Esophagus mucosa (tissue), 1 donor: ENCODE measurements around the gene NXPE3. TPM values are rescaled to one million over a fixed set of nuclear protein-coding genes. Genes with fewer than 3 reads are reported as not detected.

Source experiments
- ATAC-seq: fragments of 200-7000 bp; cut with Tn5 transposase; one replicate; pipeline ENCODE4 v1.9.1; 2020
- total RNA-seq: library from RNA; stranded (reverse); gene quantifications from one replicate; pipeline ENCODE4 v1.2.4, GENCODE V29; 2023
- donor health status: DM: yes; HTN: yes; CAD: no.

NXPE3 gene
- total RNA-seq, 1 donor from 2014 or later = 1.8 TPM

DNA sequence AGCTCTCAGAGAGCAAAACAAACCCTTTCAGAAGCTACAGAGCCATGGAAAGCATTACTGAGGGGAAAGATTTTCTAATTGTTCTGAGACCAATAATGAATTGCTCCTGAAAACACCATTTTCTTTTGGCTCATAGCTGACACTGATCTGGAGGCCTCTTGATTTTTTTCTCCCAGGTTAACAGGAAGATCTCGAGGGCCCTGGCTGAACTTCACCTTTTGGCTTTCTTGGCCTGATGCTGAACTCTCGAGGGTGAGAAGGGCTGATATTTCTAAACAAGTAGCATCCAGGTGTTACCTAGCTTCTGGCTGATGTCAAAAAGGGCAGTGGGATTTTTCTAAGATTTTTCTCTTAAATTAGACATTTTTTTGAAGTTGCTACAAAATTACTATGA is 50.4 kb downstream of the NXPE3 start:
- no peak for ATAC-seq

DNA sequence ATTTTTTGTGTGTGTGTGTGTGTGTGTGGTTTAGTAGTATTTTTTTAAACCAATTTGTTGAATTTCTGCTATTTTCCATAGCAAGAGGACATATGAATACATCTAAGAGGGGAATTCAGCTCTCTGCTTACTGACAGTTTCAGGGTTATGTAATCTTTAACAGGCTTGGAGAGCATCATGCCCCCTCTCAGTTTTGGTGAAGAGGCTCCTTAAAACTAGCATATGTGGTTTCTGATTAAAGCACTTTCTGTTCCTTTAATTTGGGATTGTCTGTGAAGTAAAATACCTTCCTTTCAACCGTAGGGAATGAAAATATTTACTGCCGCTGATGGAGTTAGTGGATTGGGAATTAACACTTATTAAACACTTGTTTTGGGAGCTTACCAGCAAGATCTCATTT is 50.9 kb downstream of the NXPE3 start:
- no peak for ATAC-seq

- ATAC-seq = no peak
These were observed 54.5 kb downstream of the NXPE3 start for GRCh38 chr3:101833446-101833974.

DNA sequence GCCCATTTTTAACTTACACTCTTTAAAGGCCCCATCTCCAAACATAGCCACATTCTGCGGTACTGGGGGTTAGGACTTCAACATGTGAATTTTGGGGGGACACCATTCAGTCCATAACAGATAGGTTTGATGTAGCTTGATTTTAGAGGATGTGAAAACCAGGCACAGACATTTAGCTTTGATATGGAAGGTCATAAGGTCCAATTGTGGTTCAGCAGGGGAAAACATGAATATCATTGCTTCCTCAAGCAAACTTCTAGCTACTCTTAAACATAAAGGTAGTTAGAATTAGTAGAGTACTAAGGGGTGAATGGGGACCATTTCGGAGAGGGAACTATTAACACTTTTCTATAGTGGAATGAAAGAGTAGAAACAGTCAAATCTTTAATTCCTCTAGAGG is 56.7 kb downstream of the NXPE3 start:
- no peak for ATAC-seq

GRCh38 chr3:101836160-101836559 is 57.1 kb downstream of the NXPE3 start:
- no peak for ATAC-seq

GRCh38 chr3:101836652-101837598 is 57.9 kb downstream of the NXPE3 start:
- ATAC-seq = peak; percentile 42

DNA sequence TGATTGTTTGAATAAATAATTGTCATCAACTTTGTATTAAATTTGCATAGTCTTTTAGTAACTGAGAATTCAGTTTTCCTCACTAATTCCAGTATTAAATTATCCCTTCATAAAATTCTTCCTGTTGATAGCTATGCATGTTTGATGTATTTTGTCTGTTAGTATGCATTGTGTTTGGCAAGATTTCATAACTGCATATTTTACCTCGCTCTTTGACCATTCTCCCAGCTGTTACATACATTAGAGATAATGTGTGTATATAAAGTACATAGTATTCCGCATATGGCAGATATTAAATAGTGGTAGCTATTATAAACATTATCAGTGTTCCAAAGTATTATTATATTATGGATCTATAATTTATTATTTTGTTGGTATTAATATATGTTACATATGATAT is 59.7 kb downstream of the NXPE3 start:
- no peak for ATAC-seq

DNA sequence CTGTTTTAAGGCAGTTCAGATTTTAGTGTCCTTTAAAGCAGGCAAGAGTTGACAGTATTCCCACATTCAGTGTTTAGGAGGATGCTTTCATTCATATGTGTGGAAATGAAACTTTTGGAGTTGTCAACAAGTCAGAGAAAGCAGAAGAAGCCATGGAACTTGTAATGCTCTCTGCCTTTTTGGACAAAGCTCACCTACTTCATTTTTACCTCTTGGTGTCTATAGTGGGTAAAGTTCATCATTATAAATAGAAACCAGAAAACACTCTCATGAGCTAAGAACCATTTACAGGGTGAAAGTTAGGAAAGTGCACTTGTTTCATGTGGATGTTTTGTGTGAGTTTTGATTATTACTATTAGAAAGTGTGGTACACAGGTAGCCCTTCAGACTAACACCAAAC is 61.1 kb downstream of the NXPE3 start:
- ATAC-seq = no peak

GRCh38 chr3:101842245-101842934 is 63.4 kb downstream of the NXPE3 start:
- no peak for ATAC-seq

GRCh38 chr3:101842935-101843330 is 63.9 kb downstream of the NXPE3 start:
- no peak for ATAC-seq

GRCh38 chr3:101845425-101845824 is 66.4 kb downstream of the NXPE3 start:
- ATAC-seq = no peak

- ATAC-seq = peak; percentile 21
These were observed 67.7 kb downstream of the NXPE3 start for GRCh38 chr3:101846709-101847108.

DNA sequence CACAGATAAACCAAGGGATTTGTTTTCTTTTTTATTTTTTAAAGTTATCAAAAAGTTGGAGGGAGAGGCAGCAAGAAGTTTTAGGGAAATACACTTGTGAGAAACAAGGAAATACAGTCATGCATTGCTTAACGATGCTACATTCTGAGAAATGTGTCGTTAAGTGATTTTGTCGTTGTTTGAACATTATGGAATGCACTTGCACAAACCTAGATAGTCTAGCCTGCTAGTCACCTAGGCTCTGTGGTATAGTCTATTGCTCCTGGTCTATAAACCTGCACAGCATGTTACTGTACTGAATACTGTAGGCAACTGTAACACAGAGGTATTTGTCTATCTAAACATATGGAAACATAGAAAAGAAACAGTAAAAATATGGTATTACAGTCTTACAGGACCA is 68.3 kb downstream of the NXPE3 start:
- no peak for ATAC-seq

GRCh38 chr3:101848326-101848725 is 69.3 kb downstream of the NXPE3 start:
- no peak for ATAC-seq

DNA sequence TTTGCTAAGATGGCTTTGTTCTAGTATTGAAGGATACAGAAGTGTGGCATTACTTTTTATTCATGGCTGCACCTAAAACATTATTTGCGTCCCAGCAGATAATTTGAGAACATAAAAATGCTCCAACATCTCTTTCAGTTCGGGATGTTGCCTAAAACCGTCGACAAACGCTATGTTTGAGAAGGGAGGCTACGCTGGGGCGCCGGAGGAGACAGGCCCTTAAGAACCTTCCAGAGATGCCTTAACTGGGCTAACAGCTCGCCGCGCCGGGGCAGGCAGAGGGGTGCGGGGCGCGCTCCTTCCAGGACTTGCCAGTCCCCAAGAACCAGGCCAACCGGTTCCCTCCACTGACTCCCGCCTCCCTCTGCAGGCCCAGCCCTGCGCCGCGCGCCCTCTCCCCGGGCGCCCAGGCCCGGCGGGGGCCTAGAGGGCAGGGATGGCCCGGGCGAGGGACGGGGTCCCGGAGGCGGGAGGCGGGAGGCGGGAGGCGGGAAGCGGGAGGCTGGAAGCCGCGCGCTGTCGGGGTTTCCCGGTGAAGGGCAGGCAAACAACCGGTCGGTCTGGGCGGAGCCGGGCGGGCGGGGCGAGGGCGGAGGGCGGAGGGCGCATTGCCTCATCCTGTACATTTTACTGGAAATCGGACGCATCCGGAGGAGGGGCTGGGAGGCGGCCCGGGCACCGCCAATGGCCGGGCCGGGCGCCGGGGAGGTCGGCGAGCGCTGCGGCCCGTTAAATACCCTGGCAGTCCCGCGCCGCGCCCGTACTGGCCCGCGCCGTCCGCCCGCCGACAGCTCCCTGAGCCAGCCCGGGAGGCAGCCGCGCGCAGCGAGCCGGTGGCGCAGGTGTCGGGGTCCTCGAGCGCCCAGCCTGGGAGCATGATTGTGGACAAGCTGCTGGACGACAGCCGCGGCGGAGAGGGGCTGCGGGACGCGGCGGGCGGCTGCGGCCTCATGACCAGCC is 70.0 kb downstream of the NXPE3 start, which contains the start of gene NFKBIZ:
TSS of gene NFKBIZ (plus strand) at position 761 of the 960 bp plus-strand sequence. CDS start at position 876, 115 bp downstream.
- peak; percentile 93 for ATAC-seq

DNA sequence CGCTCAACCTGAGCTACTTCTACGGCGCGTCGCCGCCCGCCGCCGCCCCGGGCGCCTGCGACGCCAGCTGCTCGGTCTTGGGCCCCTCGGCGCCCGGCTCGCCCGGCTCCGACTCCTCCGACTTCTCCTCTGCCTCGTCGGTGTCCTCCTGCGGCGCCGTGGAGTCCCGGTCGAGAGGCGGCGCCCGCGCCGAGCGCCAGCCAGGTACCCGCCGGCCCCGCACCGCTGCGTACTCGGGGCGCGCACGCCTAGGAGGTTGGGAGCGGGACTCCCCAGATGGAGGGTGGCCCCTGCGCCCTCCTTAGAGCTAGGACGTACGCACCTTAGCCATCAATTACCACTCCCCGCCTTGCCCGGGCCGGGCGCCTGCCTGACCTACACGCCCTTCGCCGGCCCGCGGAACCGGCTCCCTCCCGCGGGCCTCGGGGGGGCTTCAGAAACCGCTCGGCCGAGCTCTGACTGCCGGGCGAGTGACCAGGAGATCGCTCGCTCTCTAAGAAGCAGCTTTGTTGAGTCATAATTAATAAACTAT is 70.8 kb downstream of the NXPE3 start:
- peak; percentile 38 for ATAC-seq

GRCh38 chr3:101850246-101851051 is 71.4 kb downstream of the NXPE3 start:
- ATAC-seq = no peak

DNA sequence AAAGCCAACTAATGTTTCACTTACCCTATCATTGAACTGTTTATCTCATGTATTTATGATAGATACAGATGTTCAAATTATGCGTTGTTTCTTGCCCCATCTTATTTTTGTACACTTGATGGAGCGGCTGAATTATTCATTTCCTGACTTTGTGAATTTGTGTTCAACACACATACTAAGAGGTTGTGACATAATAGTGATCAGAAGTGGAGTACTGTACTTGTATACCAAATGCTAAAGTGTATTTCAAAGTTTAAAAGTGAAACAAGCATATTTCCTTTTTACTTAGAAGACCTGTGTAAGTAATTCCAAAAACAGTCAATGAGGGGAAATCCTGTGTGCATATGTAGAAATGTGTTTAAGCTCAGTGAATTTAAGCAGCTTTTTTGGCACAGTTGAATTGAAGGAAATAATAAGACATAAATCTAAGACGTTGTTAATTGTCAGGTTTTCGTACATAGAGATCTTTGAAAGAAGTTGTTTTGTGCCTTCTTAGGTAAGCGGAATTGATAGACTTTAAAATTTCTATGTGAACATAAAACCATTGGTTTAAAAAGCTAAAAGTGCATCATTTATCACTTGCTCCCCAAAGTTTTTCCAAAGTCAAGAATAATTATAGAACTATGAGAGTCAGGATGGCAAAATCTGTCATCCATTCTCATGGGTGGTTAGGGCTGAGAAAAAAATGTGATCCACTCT is 72.2 kb downstream of the NXPE3 start:
- no peak for ATAC-seq

- no peak for ATAC-seq
These were observed 73.1 kb downstream of the NXPE3 start for GRCh38 chr3:101851850-101852714.
